Kidney (tissue), 14 donors: ENCODE results near the gene STK11. TPM values are rescaled to one million over a fixed set of nuclear protein-coding genes. Genes with fewer than 3 reads are reported as not detected.

ENCODE experiments used
- DNase-seq, 5 donors: peaks; one replicate each; pipeline ENCODE4 v3.0.0-alpha.2; 2013 to 2020
- FAIRE-seq: peaks from 2 replicates; lab custom pipeline; 2012; peaks lifted over from hg19 to GRCh38; lab: Jason Lieb, UNC
- H3K27ac ChIP-seq, 2 donors: one replicate each; pipeline ENCODE4 v1.7.0; 2013; ENCODE audit warnings: low read depth in 2 of 2, low read length in 2 of 2, inconsistent platforms in 1 of 2
- H3K27me3 ChIP-seq: one replicate; pipeline ENCODE4 v1.7.1; 2013; ENCODE audit warnings: low read length, inconsistent platforms; ENCODE audit not compliant: control insufficient read depth, insufficient read depth
- H3K36me3 ChIP-seq, 3 donors: one replicate each; pipeline versions ENCODE4 v1.7.0 to v1.7.1; 2013; ENCODE audit warnings: low read length in 3 of 3, control low read depth in 1 of 3, inconsistent platforms in 1 of 3; ENCODE audit not compliant: insufficient read depth in 3 of 3, control insufficient read depth in 2 of 3
- H3K4me1 ChIP-seq, 3 donors: one replicate each; pipeline versions ENCODE4 v1.7.0 to v1.7.1; 2013; ENCODE audit warnings: low read length in 3 of 3, inconsistent platforms in 1 of 3, low read depth in 1 of 3; ENCODE audit not compliant: control insufficient read depth in 2 of 3, insufficient read depth in 2 of 3
- H3K4me3 ChIP-seq, 3 donors: one replicate each; pipeline versions ENCODE4 v1.7.0 to v1.8.1; 2013; ENCODE audit warnings: low read length in 3 of 3, control low read depth in 1 of 3, inconsistent platforms in 1 of 3
- H3K9ac ChIP-seq, 3 donors: one replicate each; pipeline versions ENCODE4 v1.7.0 to v1.7.1; 2013; ENCODE audit warnings: low read length in 3 of 3, control low read depth in 1 of 3, inconsistent platforms in 1 of 3
- H3K9me3 ChIP-seq, 3 donors: one replicate each; pipeline versions ENCODE4 v1.7.0 to v1.7.1; 2013; ENCODE audit warnings: low read length in 3 of 3, control low read depth in 1 of 3, inconsistent platforms in 1 of 3; ENCODE audit not compliant: control insufficient read depth in 2 of 3, insufficient read depth in 1 of 3
- CTCF ChIP-seq: IDR thresholded peaks from 3 replicates; pipeline ENCODE4 v1.5.1; 2012; ENCODE audit warnings: mild to moderate bottlenecking, moderate library complexity, borderline replicate concordance; ENCODE audit not compliant: insufficient read depth; ENCODE audit errors: extremely low read depth
- intact Hi-C: fragments of 100-400 bp; cut with DNase I; formaldehyde crosslinking; loops from one replicate; pipeline ENCODE4 v1.11.1; 2022
- polyA plus RNA-seq: library from polyadenylated mRNA; stranded (reverse); fragments of 350-450 nt; fragmentation: Illumina TruSeq; extraction: RNeasy Lipid Tissue Mini Kit (QIAGEN cat#74804); gene quantifications from one replicate; pipeline ENCODE4 v1.2.3, GENCODE V29; 2014; ENCODE audit warnings: low read depth, low replicate concordance; ENCODE audit not compliant: insufficient read depth
- total RNA-seq: library from RNA; stranded (reverse); fragmentation: NEBNext Ultra II Directional; extraction: Animal tissue kit (Norgen Biotek cat#: 25700); gene quantifications from one replicate; pipeline ENCODE4 v1.2.1, GENCODE V29; 2021
- donor health status: control.
- donor health status: control.
- donor health status: control.
- donor health status: control.
- donor health status: control.
- donor health status: DM: yes; HTN: yes; CAD: no.
- donor health status: Normal renal cell carcinoma (clear cell type).

The STK11 gene
- total and polyA plus RNA-seq, 2 donors from 2014 or later, result 40.7 to 57.7 TPM

- no peaks in the 10 kb centered on the region for H3K27me3 ChIP-seq
- intact Hi-C loops, result no loop called here
- H3K9me3 ChIP-seq, result no peaks in the 10 kb centered on the region
- H3K9ac ChIP-seq, result no peak overlapping the region
- H3K36me3 ChIP-seq, result peaks cover 0 to 11% (median 0%) of the 10 kb centered on the region in 3 donors
- no peak for FAIRE-seq
- H3K4me3 ChIP-seq, result no peak overlapping the region
- H3K4me1 ChIP-seq, result peaks cover 0 to 15% (median 5%) of the 10 kb centered on the region in 3 donors
- no peak for DNase-seq
- no peak for TF ChIP-seq CTCF
- peak overlapping the region in 1 of 2 donors; percentile 22 for H3K27ac ChIP-seq
Observed at GRCh38 chr19:1221904-1222255, 16.3 kb downstream of the STK11 start.

DNA sequence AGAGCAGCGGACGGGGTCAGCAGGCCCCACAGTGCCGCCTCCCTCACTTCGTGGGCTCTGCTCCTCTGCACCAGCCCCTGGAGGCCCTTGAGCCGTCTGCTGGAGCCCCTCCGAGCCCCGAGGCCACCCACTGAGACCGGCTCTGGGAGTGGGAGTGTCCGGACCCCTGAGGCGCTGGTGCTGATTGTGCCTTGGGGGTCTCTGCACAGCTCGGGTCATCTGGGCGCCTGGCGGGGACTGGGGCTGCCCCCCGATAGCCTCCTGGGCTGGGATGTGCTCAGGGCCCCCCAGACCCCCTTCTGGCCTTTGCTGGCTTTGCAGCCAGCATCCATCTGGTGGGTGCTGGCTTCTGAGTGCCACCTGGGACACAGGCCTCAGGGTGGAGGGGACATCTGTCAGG is 16.8 kb downstream of the STK11 start:
- Histone ChIP-seq H3K4me1 (peaks cover 0 to 12% (median 5%) of the 10 kb centered on the region in 3 donors), H3K27ac (no peak overlapping the region), H3K9me3 (no peaks in the 10 kb centered on the region), H3K27me3 (no peaks in the 10 kb centered on the region), H3K36me3 (peaks cover 0 to 10% (median 0%) of the 10 kb centered on the region in 3 donors), H3K9ac (no peak overlapping the region), H3K4me3 (no peak overlapping the region)
- DNase-seq (no peak), FAIRE-seq (no peak)
- intact Hi-C loops, result no loop called here
- no peak for TF ChIP-seq CTCF

DNA sequence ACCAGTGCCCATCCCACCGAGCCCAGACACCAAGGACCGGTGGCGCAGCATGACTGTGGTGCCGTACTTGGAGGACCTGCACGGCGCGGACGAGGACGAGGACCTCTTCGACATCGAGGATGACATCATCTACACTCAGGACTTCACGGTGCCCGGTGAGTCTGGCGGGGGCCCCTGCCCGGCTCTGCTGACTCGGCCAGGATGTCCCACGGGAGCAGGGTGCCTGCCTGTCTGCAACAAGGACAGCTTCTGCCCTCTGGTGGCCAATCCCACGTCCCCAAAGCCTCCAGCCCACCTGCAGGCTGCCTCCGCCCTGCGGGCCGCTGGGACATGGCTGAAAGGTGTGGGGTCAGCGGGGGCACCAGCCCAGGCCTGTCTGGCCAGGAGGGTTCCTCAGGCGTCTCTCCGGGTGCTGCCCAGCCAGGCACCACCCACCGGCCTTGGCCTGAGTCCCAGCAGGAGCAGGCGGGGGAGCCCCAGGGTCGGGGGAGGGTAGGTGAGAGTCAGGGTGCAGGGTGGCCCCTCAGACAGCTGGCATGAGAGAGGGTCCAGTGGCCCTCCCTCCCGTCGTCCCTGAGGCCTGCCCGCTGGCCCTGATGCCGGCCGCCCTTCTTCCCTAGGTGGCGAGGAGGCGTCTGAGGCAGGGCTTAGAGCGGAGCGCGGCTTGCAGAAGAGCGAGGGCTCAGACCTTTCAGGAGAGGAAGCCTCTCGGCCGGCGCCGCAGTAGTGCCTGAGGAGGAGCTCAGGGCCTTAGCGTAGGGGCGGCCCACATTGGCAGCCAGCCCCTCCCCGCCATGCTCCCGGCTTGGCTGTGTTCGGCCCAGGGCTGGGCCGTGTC is 17.7 kb downstream of the STK11 start:
- intact Hi-C loops, result no loop called here
- FAIRE-seq (no peak), DNase-seq (no peak)
- Histone ChIP-seq H3K27me3 (no peaks in the 10 kb centered on the region), H3K9me3 (no peaks in the 10 kb centered on the region), H3K9ac (no peak overlapping the region), H3K27ac (no peak overlapping the region), H3K4me1 (peaks cover 0 to 7% (median 5%) of the 10 kb centered on the region in 3 donors), H3K4me3 (no peak overlapping the region), H3K36me3 (peaks cover 0 to 10% (median 0%) of the 10 kb centered on the region in 3 donors)
- peak; percentile 21 for TF ChIP-seq CTCF
